OCI-LY1 (cell line): Measurements from ENCODE around the gene GPR107.
"Not testable (repeated sequence)": the region's sequence is repeated elsewhere in the genome, so short reads cannot be mapped to it uniquely, and the experiment has no call there.

Experiments
- H2AFZ ChIP-seq: fragments of 200-600 bp; sonication (generic), shearing (Covaris generic); 2 replicates; pipeline ENCODE4 v1.6.0; 2014; ENCODE audit warnings: antibody characterized with exemption, mild to moderate bottlenecking, low read length
- H3F3A ChIP-seq: fragments of 200-600 bp; sonication (generic), shearing (Covaris generic); 2 replicates; pipeline ENCODE4 v1.6.0; 2014; ENCODE audit warnings: mild to moderate bottlenecking, antibody characterized with exemption, low read length, moderate library complexity; ENCODE audit not compliant: insufficient read depth
- H3K27ac ChIP-seq: fragments of 200-600 bp; sonication (generic); 2 replicates; pipeline ENCODE4 v1.5.1; 2014; ENCODE audit warnings: low read length, mixed run types, mild to moderate bottlenecking, low read depth; ENCODE audit not compliant: poor library complexity, severe bottlenecking
- H3K27me3 ChIP-seq: fragments of 200-600 bp; sonication (generic); 2 replicates; pipeline ENCODE4 v1.6.0; 2014; ENCODE audit warnings: antibody characterized with exemption, mild to moderate bottlenecking, low read length, moderate library complexity; ENCODE audit not compliant: insufficient read depth
- H3K36me3 ChIP-seq: fragments of 200-600 bp; sonication (generic); 2 replicates; pipeline ENCODE4 v1.6.1; 2014; ENCODE audit warnings: mild to moderate bottlenecking, antibody characterized with exemption, low read length, moderate library complexity, mixed read lengths; ENCODE audit not compliant: insufficient read depth
- H3K4me1 ChIP-seq: fragments of 200-600 bp; sonication (generic); 2 replicates; pipeline ENCODE4 v1.5.1; 2014; ENCODE audit warnings: mild to moderate bottlenecking, low read length, moderate library complexity; ENCODE audit not compliant: insufficient read depth, severe bottlenecking
- H3K4me2 ChIP-seq: fragments of 200-600 bp; sonication (generic), shearing (Covaris generic); 2 replicates; pipeline ENCODE4 v1.6.1; 2014; ENCODE audit warnings: low read length
- H3K4me3 ChIP-seq: fragments of 200-600 bp; sonication (generic); 2 replicates; pipeline ENCODE4 v1.5.1; 2014; ENCODE audit warnings: low read length, low read depth, mild to moderate bottlenecking, mixed read lengths; ENCODE audit not compliant: poor library complexity, severe bottlenecking
- H3K79me2 ChIP-seq: fragments of 200-600 bp; shearing (Covaris generic); 2 replicates; pipeline ENCODE4 v1.6.1; 2016; ENCODE audit warnings: mixed run types, low read length, mixed read lengths; ENCODE audit not compliant: insufficient read depth
- H3K9ac ChIP-seq: fragments of 200-600 bp; sonication (generic), shearing (Covaris generic); 2 replicates; pipeline ENCODE4 v1.6.1; 2014; ENCODE audit warnings: mild to moderate bottlenecking, low read length, mixed read lengths
- H3K9me2 ChIP-seq: fragments of 200-600 bp; sonication (generic), shearing (Covaris generic); 2 replicates; pipeline ENCODE4 v1.6.1; 2014; ENCODE audit warnings: low read depth, mild to moderate bottlenecking, low read length, mixed read lengths
- H3K9me3 ChIP-seq: fragments of 200-600 bp; shearing (Covaris generic); 2 replicates; pipeline ENCODE4 v1.6.1; 2014; ENCODE audit warnings: low read length, mixed read lengths
- H4K20me1 ChIP-seq: fragments of 200-600 bp; sonication (generic), shearing (Covaris generic); 2 replicates; pipeline ENCODE4 v1.6.0; 2016; ENCODE audit warnings: mild to moderate bottlenecking, low read length; ENCODE audit not compliant: insufficient read depth
- EZH2 ChIP-seq: fragments of 200-600 bp; sonication (generic), shearing (Covaris generic); IDR thresholded peaks from 2 replicates; pipeline ENCODE4 v1.8.0; 2017; ENCODE audit warnings: borderline replicate concordance, mixed run types, mild to moderate bottlenecking, antibody characterized with exemption, low read length, moderate library complexity, mixed read lengths
- TF ChIP-seq, protein P1 (sequence below): fragments of 200-600 bp; sonication (generic), shearing (Covaris generic); IDR thresholded peaks from 2 replicates; pipeline ENCODE4 v1.5.1; 2017; ENCODE audit warnings: mild to moderate bottlenecking, antibody characterized with exemption, low read length, moderate library complexity, mixed read lengths

The GPR107 gene

DNA sequence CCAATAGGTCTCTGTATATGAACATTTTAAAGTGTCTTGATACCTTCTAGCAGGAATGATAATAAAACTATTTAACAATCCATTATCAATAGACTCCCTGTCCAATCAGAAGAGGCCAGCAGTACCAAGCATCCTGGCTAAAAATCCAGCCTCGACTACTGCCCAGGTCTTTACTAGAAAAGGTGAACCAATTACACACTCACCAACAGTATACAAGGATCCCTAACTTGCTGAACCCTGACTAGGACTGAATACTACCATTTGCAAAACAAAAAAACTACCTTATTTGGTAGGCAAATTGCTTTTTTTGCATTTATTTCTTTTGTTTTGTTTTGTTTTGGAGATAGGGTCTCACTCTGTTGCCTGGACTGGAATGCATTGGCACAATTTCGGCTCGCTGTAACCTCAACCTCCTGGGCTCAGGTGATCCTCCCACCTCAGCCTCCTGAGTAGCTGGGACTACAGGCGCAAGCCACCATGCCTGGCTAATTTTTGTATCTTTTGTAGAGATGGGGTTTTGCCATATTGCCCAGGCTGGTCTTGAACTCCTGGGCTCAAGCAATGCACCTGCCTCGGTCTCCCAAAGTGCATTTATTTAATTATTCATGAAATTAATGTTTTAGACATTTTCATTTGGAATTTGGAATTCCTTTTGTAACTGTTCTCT, 38.2 kb upstream of the GPR107 start:
- TF ChIP-seq EZH2 = no peak
- TF ChIP-seq, protein P1, sequence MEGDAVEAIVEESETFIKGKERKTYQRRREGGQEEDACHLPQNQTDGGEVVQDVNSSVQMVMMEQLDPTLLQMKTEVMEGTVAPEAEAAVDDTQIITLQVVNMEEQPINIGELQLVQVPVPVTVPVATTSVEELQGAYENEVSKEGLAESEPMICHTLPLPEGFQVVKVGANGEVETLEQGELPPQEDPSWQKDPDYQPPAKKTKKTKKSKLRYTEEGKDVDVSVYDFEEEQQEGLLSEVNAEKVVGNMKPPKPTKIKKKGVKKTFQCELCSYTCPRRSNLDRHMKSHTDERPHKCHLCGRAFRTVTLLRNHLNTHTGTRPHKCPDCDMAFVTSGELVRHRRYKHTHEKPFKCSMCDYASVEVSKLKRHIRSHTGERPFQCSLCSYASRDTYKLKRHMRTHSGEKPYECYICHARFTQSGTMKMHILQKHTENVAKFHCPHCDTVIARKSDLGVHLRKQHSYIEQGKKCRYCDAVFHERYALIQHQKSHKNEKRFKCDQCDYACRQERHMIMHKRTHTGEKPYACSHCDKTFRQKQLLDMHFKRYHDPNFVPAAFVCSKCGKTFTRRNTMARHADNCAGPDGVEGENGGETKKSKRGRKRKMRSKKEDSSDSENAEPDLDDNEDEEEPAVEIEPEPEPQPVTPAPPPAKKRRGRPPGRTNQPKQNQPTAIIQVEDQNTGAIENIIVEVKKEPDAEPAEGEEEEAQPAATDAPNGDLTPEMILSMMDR = no peak
- Histone ChIP-seq H3K4me3 (no peak overlapping the region), H3K79me2 (no peaks in the 10 kb centered on the region), H3K27me3 (no peaks in the 10 kb centered on the region; the same call in 1 of the 2 replicates), H3K9me2 (no peaks in the 10 kb centered on the region), H3K4me1 (no peaks in the 10 kb centered on the region), H3K36me3 (no peaks in the 10 kb centered on the region; the same call in 1 of the 2 replicates), H3K27ac (no peak overlapping the region), H3K4me2 (no peak overlapping the region), H3K9ac (no peak overlapping the region), H4K20me1 (no peaks in the 10 kb centered on the region), H2AFZ (no peak overlapping the region), H3K9me3 (no peaks in the 10 kb centered on the region), H3F3A (no peaks in the 10 kb centered on the region)

DNA sequence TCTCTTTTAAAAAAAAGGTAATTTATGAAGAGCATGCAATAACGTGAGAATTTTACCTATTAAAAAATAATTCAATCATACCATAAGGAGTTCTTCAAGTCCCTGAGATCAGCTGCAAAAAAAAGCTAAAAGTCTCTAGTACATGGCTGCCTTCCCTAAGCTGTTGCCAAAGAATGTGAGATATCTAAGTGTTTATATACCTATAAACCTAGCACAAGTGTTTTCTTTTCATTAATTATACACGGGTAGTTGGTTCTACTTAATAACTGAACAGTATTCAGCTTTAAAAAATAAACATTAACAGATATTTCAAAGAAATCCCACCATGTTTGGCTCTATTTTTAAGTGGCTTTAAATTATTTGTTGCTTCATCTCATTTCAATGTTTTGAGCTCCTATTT, 36.6 kb upstream of the GPR107 start:
- no peaks in the 10 kb centered on the region for H3K9me2 ChIP-seq
- H3K9ac ChIP-seq = no peak overlapping the region
- no peaks in the 10 kb centered on the region for H3K4me1 ChIP-seq
- H3K9me3 ChIP-seq = no peaks in the 10 kb centered on the region
- no peak overlapping the region for H3K27ac ChIP-seq
- no peaks in the 10 kb centered on the region for H3K79me2 ChIP-seq
- no peaks in the 10 kb centered on the region for H4K20me1 ChIP-seq
- H3K4me3 ChIP-seq = no peak overlapping the region
- no peaks in the 10 kb centered on the region; the same call in 1 of the 2 replicates for H3K36me3 ChIP-seq
- no peaks in the 10 kb centered on the region; the same call in 1 of the 2 replicates for H3K27me3 ChIP-seq
- H2AFZ ChIP-seq = no peak overlapping the region
- H3K4me2 ChIP-seq = no peak overlapping the region
- H3F3A ChIP-seq = no peaks in the 10 kb centered on the region
- TF ChIP-seq EZH2 = no peak

DNA sequence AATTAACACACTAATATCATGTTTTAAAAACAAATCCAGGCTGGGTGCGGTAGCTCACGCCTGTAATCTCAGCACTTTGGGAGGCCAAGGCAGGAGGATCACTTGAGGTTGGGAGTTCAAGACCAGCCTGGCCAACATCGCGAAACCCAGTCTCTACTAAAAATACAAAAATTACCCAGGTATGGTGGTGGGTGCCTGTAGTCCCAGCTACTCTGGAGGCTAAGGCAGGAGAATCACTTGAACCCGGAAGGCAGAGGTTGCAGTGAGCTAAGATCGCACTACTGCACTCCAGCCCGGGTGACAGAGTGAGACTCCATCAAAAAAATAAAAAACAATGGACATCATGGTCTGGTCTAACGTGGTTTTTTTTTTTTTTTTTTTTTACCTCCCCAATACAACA, 36.2 kb upstream of the GPR107 start:
- H3K27me3 ChIP-seq, H4K20me1 ChIP-seq, H2AFZ ChIP-seq, H3K36me3 ChIP-seq, H3K27ac ChIP-seq, H3K9me2 ChIP-seq, H3K79me2 ChIP-seq, H3K4me3 ChIP-seq, H3K4me2 ChIP-seq, H3K4me1 ChIP-seq, H3F3A ChIP-seq, H3K9me3 ChIP-seq, H3K9ac ChIP-seq: not testable (repeated sequence)

DNA sequence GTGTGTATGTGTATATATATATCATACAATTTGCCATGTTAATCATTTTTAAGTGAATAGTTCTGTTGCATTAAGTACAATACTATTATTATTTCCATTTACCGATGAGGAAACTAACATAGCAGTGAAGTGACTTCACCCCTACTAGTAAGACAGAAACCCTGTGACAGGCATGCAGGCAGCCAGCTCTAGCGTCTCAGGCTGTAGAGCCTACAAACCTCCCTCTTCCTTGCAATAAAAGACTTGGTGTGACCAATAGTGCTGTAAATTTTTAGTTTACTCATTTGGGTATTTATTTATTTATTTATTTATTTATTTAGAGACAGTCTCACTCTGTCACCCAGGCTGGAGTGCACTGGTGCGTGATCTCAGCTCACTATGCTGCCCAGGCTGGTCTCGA, 35.4 kb upstream of the GPR107 start:
- no peaks in the 10 kb centered on the region for H3F3A ChIP-seq
- no peaks in the 10 kb centered on the region for H3K79me2 ChIP-seq
- no peaks in the 10 kb centered on the region for H3K9me3 ChIP-seq
- H3K27me3 ChIP-seq = no peaks in the 10 kb centered on the region; the same call in 1 of the 2 replicates
- no peaks in the 10 kb centered on the region for H4K20me1 ChIP-seq
- TF ChIP-seq EZH2 = no peak
- TF ChIP-seq, protein P1 = no peak
- H3K9me2 ChIP-seq = no peaks in the 10 kb centered on the region
- H3K27ac ChIP-seq = no peak overlapping the region
- H3K4me2 ChIP-seq = no peak overlapping the region
- H3K36me3 ChIP-seq = no peaks in the 10 kb centered on the region; the same call in 1 of the 2 replicates
- H3K9ac ChIP-seq = no peak overlapping the region
- H2AFZ ChIP-seq = no peak overlapping the region
- no peaks in the 10 kb centered on the region for H3K4me1 ChIP-seq
- no peak overlapping the region for H3K4me3 ChIP-seq
